ENCODE data around the gene CLDN22. TPM values are rescaled to one million over a fixed set of nuclear protein-coding genes. Genes with fewer than 3 reads are reported as not detected.

The CLDN22 gene
- total and polyA plus RNA-seq, 4 donors = 0.05 TPM; not detected in 3

GRCh38 chr4:183323295-183323694, 3.2 kb upstream of the CLDN22 start:
- Histone ChIP-seq H3K36me3 (ENCODE audit: control insufficient read depth in 4 of 4, insufficient read depth in 3 of 4, low read depth in 1 of 4, low read length in 3 of 4) (peaks cover 0 to 4% (median 0%) of the 10 kb centered on the region in 4 donors), H3K4me1 (ENCODE audit: control insufficient read depth in 4 of 4, insufficient read depth in 4 of 4, low read length in 3 of 4) (no peaks in the 10 kb centered on the region), H3K9ac (ENCODE audit: low read depth in 1 of 2, low read length in 2 of 2) (no peak overlapping the region), H3K27ac (ENCODE audit: low read depth in 1 of 2, low read length in 2 of 2) (no peak overlapping the region), H3K4me3 (ENCODE audit: low read depth in 1 of 3, low read length in 3 of 3) (no peak overlapping the region), H3K27me3 (ENCODE audit: control insufficient read depth in 4 of 4, insufficient read depth in 4 of 4, low read length in 3 of 4) (no peaks in the 10 kb centered on the region), H3K9me3 (ENCODE audit: control insufficient read depth in 4 of 4, low read length in 3 of 4) (no peaks in the 10 kb centered on the region)
- WGBS = 87% methylated on average over 6 of the region's 6 CpGs
- no peak for DNase-seq (ENCODE audit: low spot score)
- TF ChIP-seq, protein P1, sequence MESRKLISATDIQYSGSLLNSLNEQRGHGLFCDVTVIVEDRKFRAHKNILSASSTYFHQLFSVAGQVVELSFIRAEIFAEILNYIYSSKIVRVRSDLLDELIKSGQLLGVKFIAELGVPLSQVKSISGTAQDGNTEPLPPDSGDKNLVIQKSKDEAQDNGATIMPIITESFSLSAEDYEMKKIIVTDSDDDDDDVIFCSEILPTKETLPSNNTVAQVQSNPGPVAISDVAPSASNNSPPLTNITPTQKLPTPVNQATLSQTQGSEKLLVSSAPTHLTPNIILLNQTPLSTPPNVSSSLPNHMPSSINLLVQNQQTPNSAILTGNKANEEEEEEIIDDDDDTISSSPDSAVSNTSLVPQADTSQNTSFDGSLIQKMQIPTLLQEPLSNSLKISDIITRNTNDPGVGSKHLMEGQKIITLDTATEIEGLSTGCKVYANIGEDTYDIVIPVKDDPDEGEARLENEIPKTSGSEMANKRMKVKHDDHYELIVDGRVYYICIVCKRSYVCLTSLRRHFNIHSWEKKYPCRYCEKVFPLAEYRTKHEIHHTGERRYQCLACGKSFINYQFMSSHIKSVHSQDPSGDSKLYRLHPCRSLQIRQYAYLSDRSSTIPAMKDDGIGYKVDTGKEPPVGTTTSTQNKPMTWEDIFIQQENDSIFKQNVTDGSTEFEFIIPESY (IDR thresholded peaks at IDR 0.05) = no peak
- TF ChIP-seq NR2F2 (IDR thresholded peaks at IDR 0.05) = no peak
- TF ChIP-seq HNF4G (IDR thresholded peaks at IDR 0.05) = no peak
- TF ChIP-seq MAX (IDR thresholded peaks at IDR 0.05) = no peak
- TF ChIP-seq RXRA (IDR thresholded peaks at IDR 0.05) = no peak
- TF ChIP-seq EGR1 (IDR thresholded peaks at IDR 0.05; ENCODE audit: low read depth in 2 of 2) = no peak
- TF ChIP-seq FOXA1 (IDR thresholded peaks at IDR 0.05) = no peak
- no peak for TF ChIP-seq FOXA2 (IDR thresholded peaks at IDR 0.05)
- TF ChIP-seq SP1 (IDR thresholded peaks at IDR 0.05) = no peak

DNA sequence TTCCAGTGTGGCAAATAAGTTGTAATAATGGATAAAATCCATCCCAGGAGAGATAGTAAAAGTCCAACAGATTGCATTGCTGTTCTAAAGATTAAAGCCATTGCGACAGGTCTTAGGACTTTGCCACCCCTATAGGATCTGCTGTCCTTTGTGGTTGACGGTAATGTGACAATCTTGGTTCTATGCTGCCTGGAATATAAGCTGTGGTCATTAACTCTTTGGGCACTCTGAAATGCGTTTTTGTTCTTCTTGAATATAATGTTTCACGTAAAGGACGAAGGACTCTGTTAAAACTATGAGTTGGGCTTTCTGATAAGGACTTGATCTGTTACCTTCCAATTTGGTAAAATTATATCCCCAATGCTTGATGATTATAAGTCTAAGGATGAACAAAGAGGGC, 2.2 kb upstream of the CLDN22 start, which contains the start of gene CLDN24:
Gene CLDN24, minus strand, starts transcription at position 101 of the 400 bp plus-strand sequence. Its CDS starts 0 bp downstream, at position 101.
- Histone ChIP-seq H3K27ac (ENCODE audit: low read depth in 1 of 2, low read length in 2 of 2) (no peak within 1 kb of the TSS), H3K4me1 (ENCODE audit: control insufficient read depth in 4 of 4, insufficient read depth in 4 of 4, low read length in 3 of 4) (no peaks in the 10 kb centered on the region), H3K4me3 (ENCODE audit: low read depth in 1 of 3, low read length in 3 of 3) (no peak within 1 kb of the TSS), H3K9me3 (ENCODE audit: control insufficient read depth in 4 of 4, low read length in 3 of 4) (no peaks in the 10 kb centered on the region), H3K36me3 (ENCODE audit: control insufficient read depth in 4 of 4, insufficient read depth in 3 of 4, low read depth in 1 of 4, low read length in 3 of 4) (peaks cover 0 to 4% (median 0%) of the 10 kb centered on the region in 4 donors), H3K9ac (ENCODE audit: low read depth in 1 of 2, low read length in 2 of 2) (no peak within 1 kb of the TSS), H3K27me3 (ENCODE audit: control insufficient read depth in 4 of 4, insufficient read depth in 4 of 4, low read length in 3 of 4) (no peaks in the 10 kb centered on the region)
- DNase-seq (ENCODE audit: low spot score) = no peak
- TF ChIP-seq FOXA1 (IDR thresholded peaks at IDR 0.05) = no peak
- no peak for TF ChIP-seq TAF1 (conservative IDR thresholded peaks at IDR 0.05)
- no peak for TF ChIP-seq EGR1 (IDR thresholded peaks at IDR 0.05; ENCODE audit: low read depth in 2 of 2)
- no peak for TF ChIP-seq ATF3 (IDR thresholded peaks at IDR 0.05)
- no peak for TF ChIP-seq HNF4A (conservative IDR thresholded peaks at IDR 0.05)
- no peak for TF ChIP-seq CTCF (IDR thresholded peaks at IDR 0.05; ENCODE audit: low read depth, low read length, missing input control)
- TF ChIP-seq SP1 (IDR thresholded peaks at IDR 0.05) = no peak
- TF ChIP-seq JUND (IDR thresholded peaks at IDR 0.05) = no peak
- TF ChIP-seq YY1 (IDR thresholded peaks at IDR 0.05) = no peak
- TF ChIP-seq, protein P1 (IDR thresholded peaks at IDR 0.05) = no peak
- TF ChIP-seq REST (IDR thresholded peaks at IDR 0.05) = no peak
- no peak for TF ChIP-seq FOXA2 (IDR thresholded peaks at IDR 0.05)
- WGBS = 96% methylated on average over 5 of the region's 5 CpGs

All from liver (tissue), 9 donors.